Fibroblast of lung (primary cell): ENCODE results near the gene JAKMIP1.

Experiments used
- CTCF ChIP-seq, 2 donors: IDR thresholded peaks in 1 of 2; conservative IDR thresholded peaks in 1 of 2; 1 replicate in 1 of 2; 2 replicates in 1 of 2; pipeline ENCODE4 v1.5.1; 2011 to 2012; ENCODE audit warnings: low read length in 2 of 2, control low read depth in 1 of 2, inconsistent platforms in 1 of 2, low read depth in 1 of 2, mild to moderate bottlenecking in 1 of 2
- EZH2 ChIP-seq: IDR thresholded peaks from 2 replicates; pipeline ENCODE4 v1.5.1; 2012; ENCODE audit warnings: low read length, control low read depth, mild to moderate bottlenecking; ENCODE audit errors: missing control alignments

- TF ChIP-seq CTCF (conservative IDR thresholded peaks at IDR 0.05 in 1 of 2, IDR thresholded peaks at IDR 0.05 in 1 of 2; ENCODE audit: low read depth in 1 of 2, low read length in 2 of 2) (no peak), EZH2 (no peak)
These were observed 3.5 kb downstream of the JAKMIP1 start for GRCh38 chr4:6196871-6197270.
